K562 (cell line): ENCODE measurements around the gene IRF2BP2. TPM values are rescaled to one million over a fixed set of nuclear protein-coding genes. Genes with fewer than 3 reads are reported as not detected.

ENCODE experiments used
- ATAC-seq: fragments of 200-7000 bp; cut with Tn5 transposase; 3 replicates; pipeline ENCODE4 v1.9.1; 2020; ENCODE audit warnings: moderate library complexity
- BruUV-seq: library from RNA; stranded (reverse); fragments of 400-500 nt; replicated peaks from 2 replicates; lab custom pipeline; 2021; lab: Mats Ljungman, UMichigan
- CTCF ChIA-PET: fragments of 300-600 bp; formaldehyde crosslinking; extraction: SDS; loops from one replicate; lab custom pipeline; 2021; ENCODE audit warnings: low intra/inter-chr PET ratio; lab: Yijun Ruan, JAX
- POLR2A ChIA-PET: fragments of 300-600, 350-650 bp; sonication (Branson Sonifier 250); formaldehyde crosslinking; extraction: SDS; loops from one replicate; lab custom pipeline; 2021; ENCODE audit warnings: antibody characterized with exemption, inconsistent platforms; lab: Yijun Ruan, JAX
- DNase-seq, 4 experiments: peaks; one replicate each; pipeline versions ENCODE4 v3.0.0 to v3.0.0-alpha.2; 2011 to 2018; ENCODE audit warnings: low spot score in 3 of 4, mixed read lengths in 3 of 4; ENCODE audit errors: extremely low read depth in 1 of 4
- FAIRE-seq: peaks from 2 replicates; lab custom pipeline; 2011; peaks lifted over from hg19 to GRCh38; lab: Jason Lieb, UNC
- H2AFZ ChIP-seq: 2 replicates; pipeline ENCODE4 v1.6.0; 2011; ENCODE audit warnings: low read depth, low read length, control low read depth, inconsistent platforms
- H3K27ac ChIP-seq: fragments of 200-600 bp; 3 replicates; pipeline ENCODE4 v1.8.0; 2011; ENCODE audit warnings: low read depth, mild to moderate bottlenecking, control low read depth, inconsistent platforms, low read length, moderate library complexity, mixed read lengths; ENCODE audit errors: extremely low read depth
- H3K27me3 ChIP-seq, 2 experiments: fragments of 300-600 bp in 1 of 2; 2 replicates in 1 of 2; 3 replicates in 1 of 2; pipeline versions ENCODE4 v1.6.0 to v1.8.0; 2011; ENCODE audit warnings: inconsistent platforms in 2 of 2, low read length in 2 of 2, mild to moderate bottlenecking in 1 of 2, mixed read lengths in 1 of 2, moderate library complexity in 1 of 2; ENCODE audit not compliant: control insufficient read depth in 2 of 2, insufficient read depth in 2 of 2
- H3K36me3 ChIP-seq: fragments of 300-600 bp; 3 replicates; pipeline ENCODE4 v1.8.0; 2011; ENCODE audit warnings: mild to moderate bottlenecking, low read length, inconsistent platforms; ENCODE audit not compliant: control insufficient read depth, insufficient read depth
- H3K4me1 ChIP-seq, 2 experiments: fragments of 200-600 bp in 1 of 2; replicated peaks in 1 of 2; 2 replicates in 1 of 2; 3 replicates in 1 of 2; pipeline versions ENCODE4 v1.5.1 to v1.8.0; 2011; ENCODE audit warnings: inconsistent platforms in 2 of 2, low read length in 2 of 2, mild to moderate bottlenecking in 1 of 2, mixed read lengths in 1 of 2, moderate library complexity in 1 of 2; ENCODE audit not compliant: control insufficient read depth in 2 of 2, insufficient read depth in 2 of 2
- H3K4me2 ChIP-seq: 2 replicates; pipeline ENCODE4 v1.6.1; 2011; ENCODE audit warnings: low read length, control low read depth, inconsistent platforms, mixed read lengths; ENCODE audit not compliant: insufficient read depth
- H3K4me3 ChIP-seq: fragments of 200-600 bp; sonication (generic), shearing (Covaris generic); 2 replicates; pipeline ENCODE4 v1.5.1; 2016; ENCODE audit warnings: control low read depth, inconsistent platforms
- H3K79me2 ChIP-seq: fragments of 200-600 bp; 3 replicates; pipeline ENCODE4 v1.8.0; 2011; ENCODE audit warnings: low read length, inconsistent platforms; ENCODE audit not compliant: control insufficient read depth, insufficient read depth
- H3K9ac ChIP-seq, 2 experiments: 2 replicates each; pipeline versions ENCODE4 v1.6.0 to v1.6.1; 2011; ENCODE audit warnings: low read depth in 2 of 2, low read length in 2 of 2, control low read depth in 1 of 2, inconsistent platforms in 1 of 2, mild to moderate bottlenecking in 1 of 2, mixed read lengths in 1 of 2; ENCODE audit not compliant: insufficient read depth in 1 of 2
- H3K9me1 ChIP-seq: one replicate; pipeline ENCODE4 v1.6.0; 2011; ENCODE audit warnings: inconsistent platforms, mild to moderate bottlenecking, low read length, moderate library complexity; ENCODE audit not compliant: control insufficient read depth, insufficient read depth
- H3K9me3 ChIP-seq: replicated peaks from 2 replicates; pipeline ENCODE4 v1.5.1; 2011; ENCODE audit warnings: low read depth, low read length, inconsistent platforms; ENCODE audit not compliant: control insufficient read depth, insufficient read depth
- H4K20me1 ChIP-seq: replicated peaks from 2 replicates; pipeline ENCODE4 v1.6.1; 2011; ENCODE audit warnings: low read length, inconsistent platforms, mixed read lengths; ENCODE audit not compliant: control insufficient read depth, insufficient read depth
- CAMTA2 ChIP-seq: fragments of 250-450 bp; sonication (Bioruptor Pico); conservative IDR thresholded peaks from 2 replicates; pipeline ENCODE4 v1.5.1; 2022
- FOSL1 ChIP-seq: fragments of 200-800 bp; sonication (Bioruptor generic); conservative IDR thresholded peaks from 2 replicates; pipeline ENCODE4 v1.6.1; 2016; ENCODE audit warnings: missing genetic modification characterization, missing compliant biosample characterization
- SPI1 ChIP-seq: IDR thresholded peaks from 2 replicates; pipeline ENCODE4 v1.6.1; 2011; ENCODE audit warnings: low read depth, low read length, control low read depth, borderline replicate concordance
- ZNF551 ChIP-seq: fragments of 250-450 bp; sonication (Bioruptor Pico); IDR thresholded peaks from 2 replicates; pipeline ENCODE4 v1.5.0; 2021; ENCODE audit warnings: mild to moderate bottlenecking, moderate library complexity
- ZNF778 ChIP-seq: fragments of 450-650 bp; formaldehyde crosslinking; IDR thresholded peaks from 2 replicates; pipeline ENCODE4 v1.4.0; 2020; ENCODE audit warnings: mild to moderate bottlenecking, moderate library complexity
- WGBS: fragments of 100-300 bp; shearing (Covaris generic); methylation state at CpG from one replicate; pipeline ENCODE4 v1.1.6; 2016; ENCODE audit warnings: low coverage, mixed read lengths; ENCODE audit not compliant: insufficient coverage; ENCODE audit errors: missing lambda C conversion rate; 5-methylcytosine and 5-hydroxymethylcytosine counted together
- in situ Hi-C: fragments of 300-500 bp; cut with MboI; formaldehyde crosslinking; loops from 4 replicates; pipeline ENCODE4 v1.15.0; 2018; ENCODE audit warnings: inconsistent platforms, mixed read lengths
- intact Hi-C: fragments of 100-400 bp; cut with micrococcal nuclease; formaldehyde crosslinking; loops from 2 replicates; pipeline ENCODE4 v1.14.2; 2022
- polyA plus RNA-seq, 8 experiments: library from polyadenylated mRNA; depleted of rRNA in 4 of 8; stranded (reverse) in 5 of 8; unstranded in 3 of 8; fragments of >200 nt; fragmentation: Nextera tagmentation in 2 of 8; fragmentation: Illumina TruSeq in 1 of 8; extraction: Ambion mirVana in 2 of 8; extraction: Trizol in 1 of 8; gene quantifications; 2 replicates each; pipeline versions ENCODE4 v1.2.1 to v1.2.3, GENCODE V29; 2011 to 2014; ENCODE audit warnings: inconsistent platforms in 1 of 8, missing spikeins in 1 of 8
- total RNA-seq, 7 experiments: library from RNA; depleted of rRNA in 6 of 7; stranded (reverse); fragments of >200 nt in 6 of 7; fragmentation: Illumina TruSeq in 2 of 7; extraction: Trizol in 2 of 7; gene quantifications; 2 replicates each; pipeline versions ENCODE4 v1.2.1 to v1.2.3, GENCODE V29; 2011 to 2021; ENCODE audit warnings: low replicate concordance in 1 of 7
- TF ChIP-seq, protein P1 (sequence below): sonication (generic); formaldehyde crosslinking; IDR thresholded peaks from 2 replicates; pipeline ENCODE4 v1.5.0; 2020; ENCODE audit warnings: missing genetic modification reagents
- TF ChIP-seq, protein P2 (sequence below): fragments of 150-350 bp; IDR thresholded peaks from 2 replicates; pipeline ENCODE4 v1.6.1; 2014; ENCODE audit warnings: low read depth, mild to moderate bottlenecking, low read length, borderline replicate concordance
- TF ChIP-seq, protein P3 (sequence below): IDR thresholded peaks from 3 replicates; pipeline ENCODE4 v1.6.1; 2011; ENCODE audit warnings: borderline replicate concordance, mild to moderate bottlenecking; ENCODE audit not compliant: insufficient read length, insufficient read depth

The IRF2BP2 gene
- total and polyA plus RNA-seq, 9 of the 15 experiments (the other 6 are each of a cell fraction or from before 2014, with no cell fraction given), result 7.7 to 68.6 (median 22.1) TPM

DNA sequence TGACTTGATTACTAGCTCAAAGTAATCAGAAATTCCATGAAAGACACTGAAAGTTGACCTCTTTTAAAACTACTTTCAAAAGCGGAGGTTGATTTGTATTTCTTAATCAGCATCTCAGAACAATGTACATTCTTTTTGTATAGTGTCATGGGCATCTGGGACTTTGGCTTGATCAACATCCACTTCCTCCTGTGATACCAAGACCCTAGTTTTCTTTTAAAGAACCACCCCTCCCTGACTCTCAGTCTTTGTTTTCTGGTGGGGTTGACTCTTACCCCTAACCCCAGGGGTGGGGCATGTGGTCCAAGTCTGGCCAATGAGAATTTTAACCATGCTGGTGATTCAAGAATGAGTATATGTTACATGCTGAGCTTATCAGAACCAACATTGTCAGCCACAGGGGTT, 21.7 kb upstream of the IRF2BP2 start:
- Histone ChIP-seq H3K9me1 (no peaks in the 10 kb centered on the region), H3K9ac (no peak overlapping the region), H3K27me3 (no peaks in the 10 kb centered on the region; a peak in 1 of 5 replicates), H3K4me3 (no peak overlapping the region), H3K27ac (no peak overlapping the region), H4K20me1 (no peaks in the 10 kb centered on the region), H3K4me2 (no peak overlapping the region), H3K4me1 (no peaks in the 10 kb centered on the region)
- intact Hi-C loops (no loop called here), in situ Hi-C loops (no loop called here)
- CTCF ChIA-PET, result no interaction called here
- FAIRE-seq, result no peak
- POLR2A ChIA-PET, result interaction anchor here (0.6 to 1.6 kb wide), 6 partner anchors 10 to 424 kb away, joined by 3 to 6 read pairs (median 4); no protein-coding TSS in a partner anchor
- no TSS peak for BruUV-seq
- 73% methylated on average over 1 of the region's 1 CpG for WGBS
- no peak for TF ChIP-seq ZNF778 (CRISPR knock-in tag)
- TF ChIP-seq FOSL1 (tag), result 0 out of 2 replicates have a peak, but pooled peaks have one; percentile 50
- TF ChIP-seq, protein P1, sequence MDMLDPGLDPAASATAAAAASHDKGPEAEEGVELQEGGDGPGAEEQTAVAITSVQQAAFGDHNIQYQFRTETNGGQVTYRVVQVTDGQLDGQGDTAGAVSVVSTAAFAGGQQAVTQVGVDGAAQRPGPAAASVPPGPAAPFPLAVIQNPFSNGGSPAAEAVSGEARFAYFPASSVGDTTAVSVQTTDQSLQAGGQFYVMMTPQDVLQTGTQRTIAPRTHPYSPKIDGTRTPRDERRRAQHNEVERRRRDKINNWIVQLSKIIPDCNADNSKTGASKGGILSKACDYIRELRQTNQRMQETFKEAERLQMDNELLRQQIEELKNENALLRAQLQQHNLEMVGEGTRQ (CRISPR knock-in tag), result peak; percentile 14; the same call in 1 of the 2 replicates
- TF ChIP-seq, all 486 proteins: peak for 2
- Histone ChIP-seq H3K79me2 (no peaks in the 10 kb centered on the region), H3K36me3 (no peaks in the 10 kb centered on the region), H2AFZ (no peak overlapping the region), H3K9me3 (no peaks in the 10 kb centered on the region)
- peak; percentile 30; the same call in 2 of the 3 replicates for ATAC-seq
- no peak for DNase-seq

DNA sequence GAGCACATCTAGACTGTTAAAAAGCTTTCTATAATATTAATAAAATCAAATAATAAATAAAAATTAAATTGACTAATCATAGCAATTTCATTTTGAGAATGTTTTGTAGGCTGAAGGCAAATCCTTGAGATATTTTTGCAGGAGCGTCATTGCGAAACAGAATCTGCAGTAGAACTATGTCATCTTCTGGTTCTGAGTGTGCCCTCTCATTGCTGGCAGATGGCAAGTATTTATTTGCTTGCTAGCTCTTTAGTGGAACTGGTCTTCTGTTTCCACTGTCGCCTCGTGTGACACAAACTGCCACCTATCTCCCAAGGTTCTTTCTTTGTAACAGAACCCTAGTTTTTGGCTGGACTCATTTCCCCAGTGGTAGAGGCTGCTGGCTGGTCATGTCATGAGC, 19.0 kb upstream of the IRF2BP2 start:
- in situ Hi-C loops, result no loop called here
- no peak overlapping the region for H2AFZ ChIP-seq
- 33% methylated on average over 4 of the region's 4 CpGs for WGBS
- H3K9me1 ChIP-seq, result no peaks in the 10 kb centered on the region
- H3K9me3 ChIP-seq, result no peaks in the 10 kb centered on the region
- intact Hi-C loops, result no loop called here
- no peaks in the 10 kb centered on the region for H3K36me3 ChIP-seq
- peaks cover 0 to 10% of the 10 kb centered on the region in 2 experiments; a peak in 2 of 5 replicates for H3K4me1 ChIP-seq
- H3K79me2 ChIP-seq, result no peaks in the 10 kb centered on the region
- no peak for DNase-seq
- no TSS peak for BruUV-seq
- no peak overlapping the region for H3K27ac ChIP-seq
- no peak for ATAC-seq
- CTCF ChIA-PET, result no interaction called here
- POLR2A ChIA-PET, result interaction anchor here (0.9 to 9.9 kb wide), 2 partner anchors 16 to 73 kb away, joined by 4 to 59 read pairs; no protein-coding TSS in a partner anchor
- H3K9ac ChIP-seq, result no peak overlapping the region
- no peaks in the 10 kb centered on the region; a peak in 1 of 5 replicates for H3K27me3 ChIP-seq
- no peaks in the 10 kb centered on the region for H4K20me1 ChIP-seq
- no peak overlapping the region for H3K4me3 ChIP-seq
- no peak overlapping the region for H3K4me2 ChIP-seq
- FAIRE-seq, result no peak
- no peak for TF ChIP-seq SPI1
- TF ChIP-seq, protein P2, sequence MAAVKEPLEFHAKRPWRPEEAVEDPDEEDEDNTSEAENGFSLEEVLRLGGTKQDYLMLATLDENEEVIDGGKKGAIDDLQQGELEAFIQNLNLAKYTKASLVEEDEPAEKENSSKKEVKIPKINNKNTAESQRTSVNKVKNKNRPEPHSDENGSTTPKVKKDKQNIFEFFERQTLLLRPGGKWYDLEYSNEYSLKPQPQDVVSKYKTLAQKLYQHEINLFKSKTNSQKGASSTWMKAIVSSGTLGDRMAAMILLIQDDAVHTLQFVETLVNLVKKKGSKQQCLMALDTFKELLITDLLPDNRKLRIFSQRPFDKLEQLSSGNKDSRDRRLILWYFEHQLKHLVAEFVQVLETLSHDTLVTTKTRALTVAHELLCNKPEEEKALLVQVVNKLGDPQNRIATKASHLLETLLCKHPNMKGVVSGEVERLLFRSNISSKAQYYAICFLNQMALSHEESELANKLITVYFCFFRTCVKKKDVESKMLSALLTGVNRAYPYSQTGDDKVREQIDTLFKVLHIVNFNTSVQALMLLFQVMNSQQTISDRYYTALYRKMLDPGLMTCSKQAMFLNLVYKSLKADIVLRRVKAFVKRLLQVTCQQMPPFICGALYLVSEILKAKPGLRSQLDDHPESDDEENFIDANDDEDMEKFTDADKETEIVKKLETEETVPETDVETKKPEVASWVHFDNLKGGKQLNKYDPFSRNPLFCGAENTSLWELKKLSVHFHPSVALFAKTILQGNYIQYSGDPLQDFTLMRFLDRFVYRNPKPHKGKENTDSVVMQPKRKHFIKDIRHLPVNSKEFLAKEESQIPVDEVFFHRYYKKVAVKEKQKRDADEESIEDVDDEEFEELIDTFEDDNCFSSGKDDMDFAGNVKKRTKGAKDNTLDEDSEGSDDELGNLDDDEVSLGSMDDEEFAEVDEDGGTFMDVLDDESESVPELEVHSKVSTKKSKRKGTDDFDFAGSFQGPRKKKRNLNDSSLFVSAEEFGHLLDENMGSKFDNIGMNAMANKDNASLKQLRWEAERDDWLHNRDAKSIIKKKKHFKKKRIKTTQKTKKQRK, result no peak
- no peak for TF ChIP-seq ZNF551 (CRISPR knock-in tag)
- TF ChIP-seq, protein P3, sequence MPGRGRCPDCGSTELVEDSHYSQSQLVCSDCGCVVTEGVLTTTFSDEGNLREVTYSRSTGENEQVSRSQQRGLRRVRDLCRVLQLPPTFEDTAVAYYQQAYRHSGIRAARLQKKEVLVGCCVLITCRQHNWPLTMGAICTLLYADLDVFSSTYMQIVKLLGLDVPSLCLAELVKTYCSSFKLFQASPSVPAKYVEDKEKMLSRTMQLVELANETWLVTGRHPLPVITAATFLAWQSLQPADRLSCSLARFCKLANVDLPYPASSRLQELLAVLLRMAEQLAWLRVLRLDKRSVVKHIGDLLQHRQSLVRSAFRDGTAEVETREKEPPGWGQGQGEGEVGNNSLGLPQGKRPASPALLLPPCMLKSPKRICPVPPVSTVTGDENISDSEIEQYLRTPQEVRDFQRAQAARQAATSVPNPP, result no peak
- no peak for TF ChIP-seq CAMTA2 (CRISPR knock-in tag)
